NCI-H2029 (cell line): ENCODE measurements around the gene ZNF428.
"Not testable (repeated sequence)": the region's sequence is repeated elsewhere in the genome, so short reads cannot be mapped to it uniquely, and the experiment has no call there.

ENCODE experiments used
- DNase-seq: peaks from one replicate; lab custom pipeline; 2025; lab: John Stamatoyannopoulos, UW

ZNF428 gene

DNA sequence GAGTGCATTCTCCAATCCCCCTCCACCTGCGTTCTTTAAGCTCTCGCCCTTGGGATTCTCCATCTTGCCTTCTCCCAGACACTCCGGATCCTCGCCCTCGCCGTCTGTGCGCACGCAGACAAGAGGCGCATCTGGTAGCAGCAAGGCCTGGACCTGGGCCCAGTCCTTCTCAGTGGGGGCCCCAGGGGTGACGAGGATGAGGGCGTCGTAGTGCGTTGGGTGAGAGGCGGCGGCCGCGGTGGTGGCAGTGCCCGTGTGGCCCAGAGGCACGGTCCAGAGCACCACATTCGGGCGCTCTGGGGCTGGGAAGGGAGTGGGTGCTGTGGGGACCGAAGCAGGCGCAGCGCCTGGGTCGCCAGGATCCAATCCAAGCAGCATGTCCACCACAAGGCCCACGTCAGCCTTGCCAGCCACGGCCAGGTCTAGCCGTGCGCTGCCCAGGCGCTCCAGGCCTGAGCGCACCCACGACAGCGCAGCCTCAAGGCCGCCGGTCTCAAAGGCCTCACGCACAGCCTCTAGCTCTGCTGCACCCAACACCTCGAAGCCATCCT lies 26.6 kb downstream of the ZNF428 start:
- DNase-seq: no peak

DNA sequence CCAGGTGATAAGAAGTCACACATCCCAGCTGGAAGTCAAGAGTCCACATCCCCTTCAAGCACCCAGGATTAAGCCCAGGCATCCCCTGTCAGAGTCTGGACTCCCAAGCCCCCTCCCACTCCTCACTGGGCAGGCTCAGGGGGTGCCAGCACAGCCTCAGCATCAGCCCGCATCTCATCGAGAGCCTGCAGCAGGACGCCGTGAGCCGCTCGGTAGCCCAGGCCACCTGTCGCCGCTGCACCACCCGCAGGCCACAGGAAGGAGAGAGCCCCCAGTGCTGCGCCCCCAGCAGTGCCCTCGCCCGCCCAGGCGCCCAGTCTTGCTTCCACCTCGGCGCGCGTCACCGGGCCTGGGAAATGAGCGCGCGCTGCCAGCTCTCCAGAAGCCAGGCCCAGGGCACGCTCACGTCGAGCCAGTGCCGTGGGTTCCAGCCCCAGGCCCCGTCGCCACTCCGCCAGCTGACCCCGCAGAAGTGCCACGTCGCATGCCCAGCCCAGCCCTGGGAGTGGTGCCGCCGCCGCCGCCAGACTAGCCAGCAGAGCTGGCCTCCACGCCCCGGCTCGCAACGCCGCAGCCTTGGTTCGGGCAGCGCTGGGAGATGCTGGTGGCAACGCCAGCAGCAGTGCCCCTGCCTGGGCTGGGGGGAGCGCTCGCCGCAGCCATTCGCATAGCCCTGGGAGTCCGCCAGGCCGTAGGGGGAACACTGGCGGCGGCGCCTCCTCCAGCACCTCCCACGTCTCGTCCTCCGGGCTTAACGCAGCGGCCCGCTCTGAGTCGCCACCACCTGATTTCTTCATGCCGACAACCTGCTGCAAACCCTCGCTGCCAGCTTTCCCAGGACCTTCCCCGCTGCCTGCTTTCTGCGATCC lies 27.3 kb downstream of the ZNF428 start:
- no peak for DNase-seq

DNA sequence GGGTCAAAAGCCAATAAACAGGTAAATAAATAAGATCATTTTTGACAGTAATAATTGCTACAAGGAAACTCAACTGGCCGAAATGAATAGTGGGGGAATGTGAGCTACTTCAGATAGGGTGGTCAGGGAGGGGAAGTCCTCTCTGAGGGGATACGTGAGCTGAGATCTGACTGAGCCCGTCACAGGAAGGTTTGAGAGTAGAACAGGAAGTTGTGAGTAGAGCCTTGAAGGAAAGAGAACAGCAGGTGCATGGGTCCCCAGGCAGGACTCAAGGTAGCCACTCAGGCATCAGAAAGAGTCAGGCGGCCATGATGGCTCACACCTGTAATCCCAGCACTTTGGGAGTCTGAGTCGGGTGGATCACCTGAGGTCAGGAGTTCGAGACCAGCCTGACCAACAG lies 29.8 kb downstream of the ZNF428 start:
- no peak for DNase-seq

DNA sequence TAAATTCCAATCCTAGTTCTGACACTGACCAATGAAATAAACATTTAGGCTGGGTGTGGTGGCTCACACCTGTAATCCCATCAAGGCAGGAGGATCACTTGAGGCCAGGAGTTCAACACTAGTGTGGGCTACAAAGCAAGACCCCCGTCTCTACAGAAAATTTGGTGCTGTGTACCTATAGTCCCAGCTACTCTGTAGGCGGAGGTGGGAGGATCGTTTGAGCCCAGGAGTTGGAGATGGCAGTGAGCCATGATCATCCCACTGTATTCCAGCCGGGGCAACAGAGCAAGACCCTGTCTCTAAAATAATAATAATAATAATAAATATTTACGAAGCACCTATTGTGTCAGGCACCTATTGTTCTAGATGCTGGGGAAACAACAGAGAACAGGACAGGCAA lies 30.2 kb downstream of the ZNF428 start:
- no peak for DNase-seq

DNA sequence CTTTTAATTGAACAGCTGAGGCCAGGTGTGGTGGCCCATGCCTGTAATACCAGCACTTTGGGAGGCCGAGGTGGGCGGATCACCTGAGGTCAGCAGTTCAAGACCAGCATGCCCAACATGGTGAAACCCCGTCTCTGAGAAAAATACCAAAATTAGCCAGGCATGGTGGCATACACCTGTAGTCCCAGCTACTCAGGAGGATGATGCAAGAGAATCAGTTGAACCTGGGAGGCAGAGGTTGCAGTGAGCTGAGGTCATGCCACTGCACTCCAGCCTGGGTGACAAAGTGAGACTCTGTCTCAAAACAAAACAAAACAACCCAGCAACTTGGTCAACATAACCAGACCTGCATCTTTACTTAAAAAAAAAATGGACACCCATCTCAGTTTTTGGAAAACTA lies 32.4 kb downstream of the ZNF428 start:
- DNase-seq: not testable (repeated sequence)

DNA sequence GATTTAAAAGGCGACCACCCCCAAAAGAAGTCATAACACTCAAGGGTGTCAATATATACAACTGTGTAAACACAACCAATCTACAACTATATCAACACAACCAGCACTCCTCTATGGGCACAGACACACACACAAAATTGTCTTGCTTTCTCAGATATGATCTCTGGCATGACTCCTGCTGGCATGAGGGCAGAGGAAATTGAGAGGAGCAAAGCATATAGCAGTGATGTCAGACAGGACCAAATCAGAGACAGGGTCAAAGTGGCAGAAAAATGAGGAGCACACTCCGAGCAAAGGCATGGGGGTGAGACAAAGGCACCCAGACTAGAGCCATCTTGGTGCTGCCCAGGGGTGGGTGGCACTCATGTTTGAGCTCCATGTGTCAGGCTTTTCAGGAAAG lies 33.1 kb downstream of the ZNF428 start:
- no peak for DNase-seq

DNA sequence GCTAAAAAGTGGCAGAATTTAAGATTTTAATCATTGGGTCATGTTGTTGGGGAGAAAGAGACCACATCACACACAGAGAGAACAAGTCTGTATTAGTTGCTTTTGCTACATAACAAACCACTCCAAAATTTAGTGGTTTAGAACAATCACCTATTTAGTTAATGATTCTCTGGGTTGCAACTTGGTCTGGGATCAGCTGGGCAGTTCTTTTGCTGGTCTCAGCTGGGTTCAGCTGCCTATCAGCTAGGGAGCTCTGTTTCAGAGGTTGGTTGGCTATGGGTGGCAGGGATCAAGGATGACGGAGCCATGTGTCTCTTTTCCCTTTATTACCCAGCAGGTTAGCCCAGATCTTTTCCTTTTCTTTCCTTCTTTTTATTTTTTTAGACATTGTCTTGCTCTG lies 34.9 kb downstream of the ZNF428 start:
- no peak for DNase-seq

DNA sequence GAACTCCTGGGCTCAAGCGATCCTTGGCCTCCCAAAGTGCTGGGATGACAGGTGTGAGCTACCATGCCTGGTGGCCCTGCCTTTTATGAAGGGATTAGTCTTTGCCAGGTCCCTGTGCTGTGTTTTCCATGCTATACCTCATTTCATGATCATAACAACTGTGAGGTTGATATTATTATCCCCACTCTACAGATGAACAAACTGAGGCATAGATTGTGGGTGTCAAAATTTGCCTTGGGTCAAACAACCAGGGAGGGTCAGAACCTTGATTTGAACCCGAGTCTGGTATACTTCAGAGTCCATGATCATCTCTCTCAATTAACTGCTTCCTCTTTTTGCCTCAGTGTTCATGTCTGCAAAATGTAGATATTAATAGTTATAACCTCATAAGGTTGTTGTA lies 36.9 kb downstream of the ZNF428 start:
- no peak for DNase-seq

DNA sequence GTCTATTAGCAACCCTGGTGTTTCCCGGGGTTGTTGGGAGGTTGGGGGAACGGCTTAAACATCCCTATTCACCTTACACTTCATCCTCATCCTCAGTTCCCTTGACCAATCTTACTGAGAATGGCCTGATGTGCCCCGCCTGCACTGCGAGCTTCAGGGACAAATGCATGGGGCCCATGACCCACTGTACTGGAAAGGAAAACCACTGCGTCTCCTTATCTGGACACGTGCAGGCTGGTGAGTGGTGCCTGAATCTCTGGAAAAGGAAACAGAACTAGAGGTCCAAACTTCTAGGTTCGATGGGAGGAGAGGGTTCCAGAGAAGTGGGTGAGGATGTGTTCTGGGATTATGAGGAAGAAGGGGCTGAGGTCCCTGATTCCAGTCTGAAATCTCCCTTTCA lies 38.0 kb downstream of the ZNF428 start:
- DNase-seq: no peak

DNA sequence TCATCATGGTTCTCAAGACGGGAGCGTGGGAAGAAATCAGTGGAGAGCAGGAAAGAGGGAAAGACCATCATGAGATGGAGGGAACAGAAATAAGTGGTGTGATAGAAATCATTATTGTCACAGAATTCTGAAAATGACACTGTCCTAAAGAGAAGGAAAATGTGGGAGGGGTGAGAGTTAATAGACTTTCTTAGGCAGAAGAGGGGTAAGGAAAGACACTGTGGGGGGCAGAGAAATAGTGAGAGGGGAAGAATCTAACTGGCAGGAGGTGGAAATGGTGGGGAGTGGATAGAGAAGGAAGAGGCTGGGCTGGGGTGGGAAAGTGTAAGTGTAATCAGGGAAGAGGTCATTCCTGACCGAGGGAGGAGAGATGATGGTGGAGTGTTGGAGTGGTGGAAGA lies 40.6 kb downstream of the ZNF428 start:
- no peak for DNase-seq

DNA sequence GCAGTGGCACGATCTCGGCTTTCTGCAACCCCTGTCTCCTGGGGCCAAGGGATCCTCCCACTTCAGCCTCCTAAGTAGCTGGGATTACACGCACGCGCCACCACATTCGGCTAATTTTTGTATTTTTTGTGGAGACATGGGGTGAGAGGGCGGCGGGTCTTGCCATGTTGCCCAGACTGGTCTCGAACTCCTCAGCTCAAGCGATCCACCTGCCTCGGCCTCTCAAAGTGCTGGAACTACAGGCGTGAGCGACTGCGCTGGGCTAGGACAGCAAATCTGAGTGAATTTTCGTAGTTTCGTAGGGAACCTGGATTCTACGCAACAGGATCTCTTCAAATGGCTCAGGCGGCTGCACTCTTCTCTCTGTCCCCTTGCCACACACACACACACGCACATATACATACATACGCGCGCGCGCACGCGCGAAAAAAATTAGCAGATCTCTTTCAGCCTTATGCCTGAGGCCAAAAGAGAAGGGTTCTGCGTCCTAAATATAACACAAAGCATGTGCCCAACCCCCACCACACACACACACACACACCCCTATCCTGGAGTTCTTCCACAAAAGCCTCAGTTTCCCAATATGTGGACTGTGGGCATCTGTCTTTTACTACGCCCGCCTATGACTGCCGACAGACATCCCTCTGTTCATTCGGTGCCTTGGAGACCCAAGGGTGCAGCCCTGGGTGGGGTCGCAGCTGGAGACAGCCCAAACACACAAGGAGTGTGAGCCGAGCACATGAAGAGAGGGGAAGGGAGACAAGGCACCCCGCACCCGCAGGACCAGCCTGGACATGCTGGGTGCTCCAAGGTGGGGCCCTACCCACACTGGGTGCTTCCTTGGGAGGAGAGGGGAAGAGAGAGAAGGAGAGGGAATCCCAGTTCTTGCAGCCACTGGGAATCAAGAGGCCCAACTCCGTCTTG lies 43.2 kb downstream of the ZNF428 start:
- DNase-seq: no peak

DNA sequence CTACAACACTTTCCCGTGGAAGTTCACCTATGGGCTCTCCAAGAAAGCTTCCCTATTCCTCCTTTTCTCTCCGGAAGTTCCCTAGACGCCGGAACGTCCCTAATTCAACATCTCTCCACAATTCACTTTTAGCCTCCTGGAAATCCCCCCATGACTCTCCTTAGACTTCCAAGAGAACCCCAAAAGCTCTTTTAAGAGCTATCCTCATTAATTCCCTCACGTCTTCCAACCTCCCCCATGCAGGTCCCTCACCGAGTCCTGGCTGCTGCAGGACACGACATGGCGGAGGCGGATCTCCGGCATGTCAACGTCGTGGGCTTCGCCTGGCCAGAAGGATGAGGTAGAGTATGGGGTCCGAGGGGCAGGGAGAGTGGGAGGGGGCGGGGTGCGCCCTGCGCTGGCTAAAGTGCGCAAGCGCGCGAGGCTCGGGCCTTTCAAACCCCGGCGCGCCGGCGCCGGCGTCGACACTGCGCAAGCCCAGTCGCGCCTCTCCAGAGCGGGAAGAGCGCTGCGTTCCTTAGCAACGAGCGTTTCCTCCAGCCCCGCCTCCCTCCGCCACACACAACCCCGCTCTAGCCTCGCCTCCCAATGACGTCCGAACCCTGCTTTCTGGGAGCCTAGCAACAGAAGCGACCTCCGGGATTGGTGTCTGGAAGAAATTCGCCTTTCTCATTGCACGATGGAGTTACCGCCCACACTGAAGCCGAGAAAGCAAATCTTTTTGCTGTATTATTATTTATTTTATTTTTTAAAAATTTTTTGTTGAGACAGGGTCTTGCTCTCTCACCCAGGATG lies 44.1 kb downstream of the ZNF428 start, which contains the start of the genes PINLYP and XRCC1:
Gene PINLYP, plus strand, starts transcription at position 646 of the 795 bp plus-strand sequence. CDS start 1,391 bp downstream, outside the sequence.
Gene XRCC1, minus strand, starts transcription at position 372 of the 795 bp plus-strand sequence. Its CDS starts 69 bp downstream, at position 303.
- DNase-seq: peak; percentile 99

DNA sequence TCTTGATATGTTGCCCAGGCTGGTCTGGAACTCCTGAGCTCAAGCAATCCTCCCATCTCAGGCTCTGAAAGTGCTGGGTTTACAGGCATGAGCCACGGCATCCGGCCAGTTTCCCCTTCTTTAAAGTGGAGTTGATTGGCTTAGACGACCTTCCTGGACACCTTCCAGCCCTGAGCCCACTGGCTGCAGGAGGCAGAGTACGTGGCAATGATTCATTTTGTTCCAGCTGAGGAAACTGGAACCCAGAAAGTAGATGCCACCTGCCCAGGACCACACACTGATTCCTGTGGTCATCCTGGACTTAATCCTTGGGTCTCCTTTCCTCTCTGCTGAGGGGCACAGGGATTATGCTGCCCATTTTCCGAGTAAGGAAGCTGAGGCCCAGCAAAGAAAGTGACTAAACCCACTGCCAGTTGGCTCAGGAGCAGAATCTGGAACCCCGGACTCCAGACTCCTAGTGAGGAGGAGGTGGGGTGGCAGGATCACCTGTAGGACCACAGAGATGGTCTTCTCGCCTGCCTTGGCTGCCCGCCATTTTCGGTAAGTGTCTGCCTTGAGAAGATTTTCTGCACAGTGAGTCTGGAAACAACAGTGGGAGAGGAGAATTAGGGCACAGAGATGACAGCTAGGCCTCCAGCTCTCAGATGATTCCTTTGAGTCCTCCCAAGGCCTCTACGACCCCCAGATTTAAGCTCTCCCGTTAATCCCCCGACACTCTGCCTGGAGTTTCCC lies 44.8 kb downstream of the ZNF428 start:
- DNase-seq: peak; percentile 35

DNA sequence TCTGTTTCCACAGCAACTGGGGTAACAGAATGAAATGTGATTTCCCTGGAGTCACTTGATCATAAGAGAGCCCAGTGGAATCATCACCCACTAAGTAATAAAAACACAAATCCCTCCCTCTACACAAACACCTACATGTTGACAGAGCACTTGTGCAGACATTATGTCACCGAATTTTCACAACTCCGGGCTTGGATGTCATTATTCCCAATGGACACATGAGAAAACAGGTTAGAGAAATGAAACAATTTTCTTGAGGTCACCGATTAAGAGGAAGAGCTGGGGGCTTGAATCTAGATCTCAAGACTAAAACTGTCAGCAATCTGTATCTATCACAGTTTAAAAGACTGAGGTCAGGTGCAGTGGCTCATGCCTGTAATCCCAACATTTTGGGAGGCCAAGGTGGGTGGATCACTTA lies 47.2 kb downstream of the ZNF428 start:
- peak; percentile 98 for DNase-seq

DNA sequence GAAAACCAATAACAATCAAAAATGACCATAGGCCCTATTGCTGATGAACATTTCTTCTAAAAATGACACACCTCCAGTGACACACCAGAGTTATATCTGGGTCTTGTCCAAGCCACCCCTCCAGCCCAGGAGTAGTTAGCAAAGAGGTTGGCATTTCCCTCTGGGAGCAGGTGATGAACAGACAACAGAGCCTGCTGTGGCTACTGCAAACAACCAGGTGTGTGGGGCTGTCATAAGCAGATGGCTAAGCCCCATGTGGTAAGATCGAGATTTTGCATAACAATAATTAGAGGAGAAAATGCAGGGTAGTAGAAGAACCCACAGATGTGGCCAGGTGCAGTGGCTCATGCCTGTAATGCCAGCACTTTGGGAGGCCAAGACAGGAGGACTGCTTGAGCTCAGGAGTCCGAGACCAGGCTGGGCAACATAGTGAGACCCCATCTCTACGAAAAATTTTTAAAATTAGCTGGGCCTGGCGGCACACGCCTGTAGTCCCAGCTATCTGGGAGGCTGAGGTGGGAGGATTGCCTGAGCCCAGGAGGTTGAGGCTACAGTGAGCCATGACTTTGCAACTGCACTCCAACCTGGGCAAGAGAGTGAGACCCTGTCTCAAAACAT lies 49.1 kb downstream of the ZNF428 start:
- DNase-seq: peak; percentile 94

DNA sequence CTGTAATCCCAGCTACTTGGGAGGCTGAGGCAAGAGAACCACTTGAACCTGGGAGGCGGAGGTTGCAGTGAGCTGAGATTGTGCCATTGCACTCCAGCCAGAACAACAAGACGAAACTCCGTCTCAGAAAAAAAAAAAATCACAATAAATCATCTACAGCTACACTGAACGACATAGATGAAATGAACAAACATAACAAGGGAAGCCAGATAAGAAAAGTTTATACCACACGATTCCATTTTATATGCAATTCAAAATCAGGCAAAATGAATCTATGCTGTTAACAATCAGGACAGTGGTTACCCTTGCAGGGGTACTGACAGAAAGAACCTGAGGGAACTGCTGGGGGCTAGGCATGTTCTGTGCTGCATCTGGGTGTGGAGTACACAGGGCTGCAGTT lies 49.8 kb downstream of the ZNF428 start:
- DNase-seq: no peak

DNA sequence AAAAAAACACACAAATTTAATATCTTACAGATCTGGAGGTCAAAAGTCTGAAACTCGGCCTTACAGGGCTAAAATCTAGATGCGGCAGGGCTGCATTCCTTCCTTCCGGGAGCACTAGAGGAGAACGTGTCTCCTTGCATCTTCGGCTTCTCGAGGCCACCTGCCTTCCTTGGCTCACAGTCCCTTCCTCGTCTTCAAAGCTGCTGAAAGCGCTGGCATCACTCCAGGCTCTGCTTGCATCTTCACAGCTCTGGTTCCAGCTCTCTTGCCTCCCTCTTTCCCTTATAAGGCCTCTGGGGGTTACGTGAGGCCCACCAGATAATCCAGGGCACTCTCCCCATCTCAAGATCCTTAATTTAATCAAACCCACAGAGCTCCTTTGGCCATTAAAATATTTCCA lies 54.6 kb downstream of the ZNF428 start:
- no peak for DNase-seq

DNA sequence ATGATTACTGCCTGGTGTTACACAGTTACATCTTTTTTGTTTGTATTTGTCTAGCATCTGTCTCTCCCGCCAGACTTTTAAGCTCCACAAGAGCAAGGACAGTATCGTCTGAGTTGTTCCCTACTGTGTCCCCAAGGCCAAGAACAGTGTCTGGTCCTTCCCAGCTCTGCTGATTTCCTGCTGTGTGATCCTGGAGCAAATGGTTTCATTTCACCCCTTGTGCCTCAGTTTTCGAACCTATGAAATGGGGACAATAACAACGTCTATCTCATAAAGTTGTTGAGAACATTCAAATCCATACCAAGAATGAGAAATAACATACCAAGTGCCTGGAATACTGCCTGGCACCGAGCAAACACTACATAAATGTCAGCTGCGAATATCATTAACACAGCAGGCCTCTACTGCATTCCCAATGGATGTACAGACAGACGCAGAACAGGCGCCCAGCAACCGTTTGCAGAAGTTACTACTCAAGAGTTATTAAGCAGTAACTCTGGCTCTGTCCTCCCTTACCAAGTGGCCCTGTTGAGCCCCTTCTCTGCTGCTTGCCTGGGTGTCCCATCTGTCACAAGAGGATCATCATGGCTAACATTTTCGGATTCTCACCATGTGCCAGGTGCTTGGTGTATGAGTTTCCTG lies 55.5 kb downstream of the ZNF428 start:
- DNase-seq: no peak

DNA sequence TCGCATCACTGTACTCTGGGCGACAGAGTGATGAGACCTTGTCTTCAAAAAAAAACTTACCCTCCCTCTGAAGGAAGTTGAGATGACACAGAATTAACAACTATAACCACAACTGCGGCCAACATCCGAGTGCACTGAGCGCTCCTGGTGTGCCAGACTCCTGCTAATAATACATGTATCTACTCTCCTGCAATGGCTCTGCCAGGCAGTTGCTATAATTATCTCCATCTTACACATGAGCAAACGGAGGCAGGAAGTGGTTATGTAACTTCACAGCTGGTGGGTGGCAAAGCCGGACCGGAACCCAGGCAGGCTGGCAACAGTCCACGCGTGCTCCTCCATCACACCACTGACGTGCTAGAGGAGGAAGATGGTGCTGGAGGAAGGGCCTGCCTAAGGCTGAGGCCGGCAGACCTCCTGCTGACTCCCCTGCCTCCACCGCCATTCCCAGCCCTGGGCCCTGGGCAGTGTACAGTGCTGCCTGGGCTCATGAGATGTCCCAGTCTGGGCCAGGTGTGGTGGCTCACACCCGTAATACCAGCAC lies 56.7 kb downstream of the ZNF428 start:
- peak; percentile 91 for DNase-seq
